ENCODE results near the gene SPTBN4. TPM values are rescaled to one million over a fixed set of nuclear protein-coding genes. Genes with fewer than 3 reads are reported as not detected.
A peak's percentile ranks its signal among the peaks of the same experiment; 100 is the strongest.

SPTBN4 gene
- total RNA-seq, 2 donors from 2014 or later = 1.8 to 6.3 TPM

GRCh38 chr19:40445780-40446262 lies 21.0 kb upstream of the SPTBN4 start:
- 44 to 55% methylated on average over 5 to 9 of the region's 9 CpGs for WGBS, 2 donors
- H3K36me3 ChIP-seq (replicated peaks in 1 of 2; ENCODE audit: insufficient read depth in 1 of 2, low read depth in 2 of 2) = peaks cover 0 to 7% of the 10 kb centered on the region in 2 donors
- no peak overlapping the region for H3K4me3 ChIP-seq
- ATAC-seq (no peak), DNase-seq (no peak)
- no peak for TF ChIP-seq POLR2A (IDR thresholded peaks at IDR 0.05)
- TF ChIP-seq CTCF (IDR thresholded peaks at IDR 0.05) = no peak
- H3K27me3 ChIP-seq = no peaks in the 10 kb centered on the region
- H3K9me3 ChIP-seq = no peaks in the 10 kb centered on the region
- intact Hi-C loops (cut with DNase I) = no loop called here
- peaks cover 21% of the 10 kb centered on the region for H3K4me1 ChIP-seq
- H3K27ac ChIP-seq = no peak overlapping the region

- Histone ChIP-seq H3K36me3 (replicated peaks in 1 of 2; ENCODE audit: insufficient read depth in 1 of 2, low read depth in 2 of 2) (peaks cover 0 to 4% of the 10 kb centered on the region in 2 donors), H3K27ac (no peak overlapping the region), H3K27me3 (no peaks in the 10 kb centered on the region), H3K9me3 (no peaks in the 10 kb centered on the region), H3K4me3 (no peak overlapping the region), H3K4me1 (peaks cover 21% of the 10 kb centered on the region)
- TF ChIP-seq POLR2A (IDR thresholded peaks at IDR 0.05) (no peak), CTCF (IDR thresholded peaks at IDR 0.05) (no peak)
- intact Hi-C loops (cut with DNase I) = no loop called here
- WGBS, 2 donors = 62 to 77% methylated on average over 8 of the region's 8 CpGs
- DNase-seq = no peak
- ATAC-seq = no peak
These were observed 20.5 kb upstream of the SPTBN4 start for GRCh38 chr19:40446263-40446784.

GRCh38 chr19:40449506-40449905 lies 17.3 kb upstream of the SPTBN4 start:
- Histone ChIP-seq H3K4me3 (no peak overlapping the region), H3K36me3 (replicated peaks in 1 of 2; ENCODE audit: insufficient read depth in 1 of 2, low read depth in 2 of 2) (peaks cover 0 to 4% of the 10 kb centered on the region in 2 donors), H3K9me3 (no peaks in the 10 kb centered on the region), H3K4me1 (peaks cover 5% of the 10 kb centered on the region), H3K27me3 (no peaks in the 10 kb centered on the region), H3K27ac (no peak overlapping the region)
- no peak for DNase-seq
- intact Hi-C loops (cut with DNase I) = no loop called here
- TF ChIP-seq CTCF (IDR thresholded peaks at IDR 0.05) (no peak), POLR2A (IDR thresholded peaks at IDR 0.05) (no peak)
- ATAC-seq = no peak
- 87 to 94% methylated on average over 4 of the region's 4 CpGs for WGBS, 2 donors

- no peak for TF ChIP-seq POLR2A (IDR thresholded peaks at IDR 0.05)
- TF ChIP-seq CTCF (IDR thresholded peaks at IDR 0.05) = no peak
- intact Hi-C loops (cut with DNase I) = no loop called here
- no peak overlapping the region for H3K4me3 ChIP-seq
- H3K27me3 ChIP-seq = no peaks in the 10 kb centered on the region
- H3K9me3 ChIP-seq = no peaks in the 10 kb centered on the region
- 79 to 85% methylated on average over 4 of the region's 4 CpGs for WGBS, 2 donors
- ATAC-seq (no peak), DNase-seq (no peak)
- H3K36me3 ChIP-seq (replicated peaks in 1 of 2; ENCODE audit: insufficient read depth in 1 of 2, low read depth in 2 of 2) = peaks cover 0 to 4% of the 10 kb centered on the region in 2 donors
- no peaks in the 10 kb centered on the region for H3K4me1 ChIP-seq
- no peak overlapping the region for H3K27ac ChIP-seq
These were observed 16.1 kb upstream of the SPTBN4 start for GRCh38 chr19:40450664-40451063.

GRCh38 chr19:40452016-40452415 lies 14.8 kb upstream of the SPTBN4 start:
- intact Hi-C loops (cut with DNase I) = no loop called here
- H3K36me3 ChIP-seq (replicated peaks in 1 of 2; ENCODE audit: insufficient read depth in 1 of 2, low read depth in 2 of 2) = peaks cover 0 to 4% of the 10 kb centered on the region in 2 donors
- H3K4me1 ChIP-seq = no peaks in the 10 kb centered on the region
- DNase-seq (no peak), ATAC-seq (peak; percentile 18)
- TF ChIP-seq CTCF (IDR thresholded peaks at IDR 0.05) (no peak), POLR2A (IDR thresholded peaks at IDR 0.05) (no peak)
- H3K27ac ChIP-seq = no peak overlapping the region
- no peaks in the 10 kb centered on the region for H3K9me3 ChIP-seq
- H3K27me3 ChIP-seq = no peaks in the 10 kb centered on the region
- 60 to 65% methylated on average over 5 of the region's 5 CpGs for WGBS, 2 donors
- H3K4me3 ChIP-seq = no peak overlapping the region

Measured in body of pancreas (tissue), 4 donors.